ENCODE data around the gene NELFB. TPM values are rescaled to one million over a fixed set of nuclear protein-coding genes. Genes with fewer than 3 reads are reported as not detected.
A peak's percentile ranks its signal among the peaks of the same experiment; 100 is the strongest.

Gene NELFB
- total and polyA plus RNA-seq, 2 of the 4 experiments (the other 2 are of a cell fraction) = 36.9 to 66.0 TPM

DNA sequence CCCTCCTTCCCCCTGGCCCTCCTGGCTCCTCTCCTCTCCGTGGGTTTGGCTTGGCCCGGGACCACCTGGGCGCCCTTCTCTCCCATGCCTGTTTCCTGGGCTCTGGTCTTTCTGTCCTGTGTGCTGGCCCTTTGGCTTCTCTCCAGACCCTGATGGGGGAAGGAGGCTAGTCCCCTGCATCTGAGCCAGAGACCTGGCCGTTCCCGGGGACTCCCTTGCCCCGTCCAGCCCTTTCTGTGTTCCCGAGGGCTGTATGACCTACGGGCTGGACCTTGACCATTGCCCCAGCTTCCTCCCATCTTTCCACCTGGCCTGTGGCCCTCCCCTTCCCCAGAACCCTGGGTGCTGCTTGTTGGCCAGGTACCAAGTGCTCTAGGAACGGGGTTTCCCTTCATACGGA lies 8.4 kb downstream of the NELFB start:
- Histone ChIP-seq H4K91ac (ENCODE audit: insufficient read depth, low read depth, low read length) (no peak overlapping the region), H3K14ac (replicated peaks; ENCODE audit: low read depth, low read length) (no peak overlapping the region), H3K9me1 (ENCODE audit: insufficient read depth, low read length) (peaks cover under 1% of the 10 kb centered on the region), H3K56ac (ENCODE audit: extremely low read depth, insufficient read depth, low read length) (no peak overlapping the region), H3K79me1 (ENCODE audit: low read depth in 1 of 2, low read length in 2 of 2) (peaks cover 10 to 40% of the 10 kb centered on the region in 2 experiments), H2BK20ac (ENCODE audit: low read depth, low read length) (no peak overlapping the region), H3K4me3 (ENCODE audit: insufficient read depth, low read depth, low read length) (no peak overlapping the region), H3K9me3 (ENCODE audit: control insufficient read depth, insufficient read depth, low read length) (no peaks in the 10 kb centered on the region), H3K36me3 (ENCODE audit: control insufficient read depth, insufficient read depth, low read length) (peaks cover 52% of the 10 kb centered on the region), H2AK5ac (ENCODE audit: low read depth, low read length) (no peak overlapping the region), H3K27me3 (ENCODE audit: control insufficient read depth, insufficient read depth, low read length) (no peaks in the 10 kb centered on the region), H3K27ac (ENCODE audit: insufficient read depth, low read length) (no peak overlapping the region), H4K20me1 (ENCODE audit: insufficient read depth, low read length) (peaks cover 10% of the 10 kb centered on the region), H2AFZ (replicated peaks; ENCODE audit: low read length, poor library complexity) (no peak overlapping the region), H2BK15ac (ENCODE audit: low read depth, low read length) (no peak overlapping the region), H3K4me1 (ENCODE audit: control insufficient read depth, insufficient read depth, low read length) (peaks cover 1% of the 10 kb centered on the region), H2BK120ac (ENCODE audit: low read depth, low read length) (no peak overlapping the region), H3K9ac (ENCODE audit: low read depth, low read length) (no peak overlapping the region), H4K8ac (ENCODE audit: low read depth in 2 of 2, low read length in 2 of 2) (no peak overlapping the region), H3K23ac (ENCODE audit: low read depth, low read length) (no peak overlapping the region), H2BK5ac (ENCODE audit: low read depth, low read length, poor library complexity, severe bottlenecking) (no peak overlapping the region), H3K4ac (ENCODE audit: low read depth, low read length) (no peak overlapping the region), H3K4me2 (ENCODE audit: low read depth, low read length) (no peak overlapping the region), H2AK9ac (replicated peaks; ENCODE audit: low read depth, low read length, poor library complexity) (peak overlapping the region; percentile 28), H3K18ac (ENCODE audit: low read depth, low read length) (no peak overlapping the region), H4K5ac (ENCODE audit: low read depth, low read length) (no peak overlapping the region)
- ChIA-PET CTCF (no interaction called here), POLR2A (ENCODE audit: unreplicated experiment) (no interaction called here)
- ATAC-seq (ENCODE audit: low read depth) (no peak), DNase-seq (no peak)
- dilution Hi-C loops (cut with HindIII; ENCODE audit: low sequenced_read_pairs, unreplicated experiment) = no loop called here
- TF ChIP-seq BHLHE40 (IDR thresholded peaks at IDR 0.05; ENCODE audit: low read depth, low read length) (no peak), FOS (IDR thresholded peaks at IDR 0.05; ENCODE audit: low read depth, low read length) (no peak), CHD1 (IDR thresholded peaks at IDR 0.05; ENCODE audit: low read depth, low read length) (no peak), CEBPB (IDR thresholded peaks at IDR 0.05; ENCODE audit: low read depth, low read length) (no peak), SMC3 (IDR thresholded peaks at IDR 0.05; ENCODE audit: low read depth, low read length) (no peak), POLR2A (IDR thresholded peaks at IDR 0.05; ENCODE audit: low read depth, low read length) (no peak), MAFK (IDR thresholded peaks at IDR 0.05; ENCODE audit: low read depth, low read length) (no peak), RCOR1 (IDR thresholded peaks at IDR 0.05; ENCODE audit: insufficient replicate concordance, low read length) (no peak), RFX5 (IDR thresholded peaks at IDR 0.05; ENCODE audit: low read depth, low read length) (no peak)
- TF ChIP-seq, protein P1, sequence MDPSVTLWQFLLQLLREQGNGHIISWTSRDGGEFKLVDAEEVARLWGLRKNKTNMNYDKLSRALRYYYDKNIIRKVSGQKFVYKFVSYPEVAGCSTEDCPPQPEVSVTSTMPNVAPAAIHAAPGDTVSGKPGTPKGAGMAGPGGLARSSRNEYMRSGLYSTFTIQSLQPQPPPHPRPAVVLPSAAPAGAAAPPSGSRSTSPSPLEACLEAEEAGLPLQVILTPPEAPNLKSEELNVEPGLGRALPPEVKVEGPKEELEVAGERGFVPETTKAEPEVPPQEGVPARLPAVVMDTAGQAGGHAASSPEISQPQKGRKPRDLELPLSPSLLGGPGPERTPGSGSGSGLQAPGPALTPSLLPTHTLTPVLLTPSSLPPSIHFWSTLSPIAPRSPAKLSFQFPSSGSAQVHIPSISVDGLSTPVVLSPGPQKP (IDR thresholded peaks at IDR 0.05; ENCODE audit: borderline replicate concordance, low read depth, low read length) = no peak
- TF ChIP-seq, protein P2, sequence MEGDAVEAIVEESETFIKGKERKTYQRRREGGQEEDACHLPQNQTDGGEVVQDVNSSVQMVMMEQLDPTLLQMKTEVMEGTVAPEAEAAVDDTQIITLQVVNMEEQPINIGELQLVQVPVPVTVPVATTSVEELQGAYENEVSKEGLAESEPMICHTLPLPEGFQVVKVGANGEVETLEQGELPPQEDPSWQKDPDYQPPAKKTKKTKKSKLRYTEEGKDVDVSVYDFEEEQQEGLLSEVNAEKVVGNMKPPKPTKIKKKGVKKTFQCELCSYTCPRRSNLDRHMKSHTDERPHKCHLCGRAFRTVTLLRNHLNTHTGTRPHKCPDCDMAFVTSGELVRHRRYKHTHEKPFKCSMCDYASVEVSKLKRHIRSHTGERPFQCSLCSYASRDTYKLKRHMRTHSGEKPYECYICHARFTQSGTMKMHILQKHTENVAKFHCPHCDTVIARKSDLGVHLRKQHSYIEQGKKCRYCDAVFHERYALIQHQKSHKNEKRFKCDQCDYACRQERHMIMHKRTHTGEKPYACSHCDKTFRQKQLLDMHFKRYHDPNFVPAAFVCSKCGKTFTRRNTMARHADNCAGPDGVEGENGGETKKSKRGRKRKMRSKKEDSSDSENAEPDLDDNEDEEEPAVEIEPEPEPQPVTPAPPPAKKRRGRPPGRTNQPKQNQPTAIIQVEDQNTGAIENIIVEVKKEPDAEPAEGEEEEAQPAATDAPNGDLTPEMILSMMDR (conservative IDR thresholded peaks at IDR 0.05; ENCODE audit: low read depth, low read length) = no peak
- intact Hi-C loops (cut with micrococcal nuclease) = no loop called here
- in situ Hi-C loops (cut with MboI; ENCODE audit: low sequenced_read_pairs) = no loop called here
- BruUV-seq (replicated peaks) = no TSS peak
- 71% methylated on average over 4 of the region's 10 CpGs; no CpG with 5 or more reads in 1 of the 2 experiments for WGBS, 2 experiments (ENCODE audit: extremely low coverage in 2 of 2, insufficient read length in 1 of 2)

Data from IMR-90 (cell line).